ENCODE measurements around the gene CCDC88A. TPM values are rescaled to one million over a fixed set of nuclear protein-coding genes. Genes with fewer than 3 reads are reported as not detected.

The CCDC88A gene
- total RNA-seq, 1 donor from 2014 or later = 21.7 TPM

GRCh38 chr2:55441280-55441892 is 21.7 kb upstream of the CCDC88A start:
- H3K27ac ChIP-seq (replicated peaks) = no peak overlapping the region
- H3K4me1 ChIP-seq = no peaks in the 10 kb centered on the region
- no peaks in the 10 kb centered on the region for H3K27me3 ChIP-seq (ENCODE audit: low read depth)
- H3K4me3 ChIP-seq = no peak overlapping the region
- TF ChIP-seq CTCF (IDR thresholded peaks at IDR 0.05; ENCODE audit: borderline replicate concordance) = no peak
- no peaks in the 10 kb centered on the region for H3K9me3 ChIP-seq (replicated peaks)
- DNase-seq = no peak
- intact Hi-C loops (cut with micrococcal nuclease) = no loop called here
- no peaks in the 10 kb centered on the region for H3K36me3 ChIP-seq

DNA sequence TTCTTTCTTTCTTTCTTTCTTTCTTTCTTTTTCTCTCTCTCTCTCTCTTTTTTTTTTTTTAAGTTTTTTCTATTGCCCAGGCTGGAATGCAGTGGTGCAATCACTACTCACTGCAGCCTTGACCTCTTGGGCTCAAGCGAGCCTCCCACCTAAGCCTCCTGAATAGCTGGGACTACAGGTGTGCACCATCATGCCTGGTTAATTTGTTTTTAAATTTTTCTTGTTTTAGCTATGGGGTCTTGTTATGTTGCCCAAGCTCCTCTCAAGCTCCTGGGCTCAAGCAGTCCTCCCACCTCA is 19.4 kb upstream of the CCDC88A start:
- DNase-seq = no peak
- Histone ChIP-seq H3K9me3 (replicated peaks) (no peaks in the 10 kb centered on the region), H3K27ac (replicated peaks) (no peak overlapping the region), H3K36me3 (no peaks in the 10 kb centered on the region), H3K27me3 (ENCODE audit: low read depth) (no peaks in the 10 kb centered on the region), H3K4me1 (no peaks in the 10 kb centered on the region), H3K4me3 (no peak overlapping the region)
- no peak for TF ChIP-seq CTCF (IDR thresholded peaks at IDR 0.05; ENCODE audit: borderline replicate concordance)
- intact Hi-C loops (cut with micrococcal nuclease) = no loop called here

- H3K27me3 ChIP-seq (ENCODE audit: low read depth) = no peaks in the 10 kb centered on the region
- TF ChIP-seq CTCF (IDR thresholded peaks at IDR 0.05; ENCODE audit: borderline replicate concordance) = no peak
Observed at GRCh38 chr2:55438391-55439100, 18.9 kb upstream of the CCDC88A start.

DNA sequence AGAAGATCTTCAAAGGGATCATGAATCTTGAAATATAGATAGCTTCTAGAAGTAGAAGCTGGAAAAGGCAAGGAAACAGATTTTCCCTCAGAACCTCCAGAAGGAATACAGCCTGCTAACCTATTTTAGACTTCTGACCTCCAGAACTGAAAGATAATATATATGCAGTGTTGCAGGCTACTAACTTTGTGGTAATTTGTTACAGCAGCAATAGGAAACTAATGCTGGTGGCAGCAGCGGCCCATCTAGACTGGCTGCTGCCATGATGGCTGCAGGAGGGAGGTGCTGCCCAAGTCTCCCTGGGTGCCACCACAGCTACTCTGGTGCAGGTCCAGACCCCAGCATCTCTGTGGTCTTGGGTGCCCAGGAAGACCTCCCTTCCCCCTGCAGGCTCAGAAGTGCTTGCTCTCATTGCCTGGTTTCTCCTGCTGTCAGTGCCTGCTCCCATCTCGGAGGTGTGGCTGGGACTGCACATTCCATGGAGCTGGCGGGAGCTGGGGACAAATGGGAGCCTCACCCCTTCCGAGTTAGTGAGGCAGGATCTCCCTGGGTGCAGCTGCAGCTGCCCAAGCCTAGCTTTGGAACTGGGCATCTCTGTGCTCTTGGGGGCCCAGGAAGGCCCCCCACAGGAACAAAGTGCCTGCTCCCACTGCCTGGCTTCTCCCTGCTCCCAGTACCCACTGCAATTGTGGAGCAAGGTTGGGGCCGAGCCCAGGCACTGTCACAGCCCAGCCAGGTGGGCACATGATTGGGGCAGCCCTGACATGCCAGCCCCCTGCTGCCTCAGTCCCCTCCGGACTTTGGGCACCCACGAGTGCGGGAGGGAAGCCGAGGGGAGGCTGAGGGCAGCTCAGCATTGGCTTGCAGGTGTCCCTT is 18.1 kb upstream of the CCDC88A start:
- no peaks in the 10 kb centered on the region for H3K4me1 ChIP-seq
- H3K27ac ChIP-seq (replicated peaks) = no peak overlapping the region
- no peaks in the 10 kb centered on the region for H3K27me3 ChIP-seq (ENCODE audit: low read depth)
- TF ChIP-seq CTCF (IDR thresholded peaks at IDR 0.05; ENCODE audit: borderline replicate concordance) = no peak
- H3K4me3 ChIP-seq = no peak overlapping the region
- H3K36me3 ChIP-seq = no peaks in the 10 kb centered on the region
- intact Hi-C loops (cut with micrococcal nuclease) = no loop called here
- DNase-seq = no peak
- no peaks in the 10 kb centered on the region for H3K9me3 ChIP-seq (replicated peaks)

More at GRCh38 chr2:55438391-55439100, 18.9 kb upstream of the CCDC88A start:
- H3K4me1 ChIP-seq = no peaks in the 10 kb centered on the region
- H3K27ac ChIP-seq (replicated peaks) = no peak overlapping the region
- H3K4me3 ChIP-seq = no peak overlapping the region
- intact Hi-C loops (cut with micrococcal nuclease) = no loop called here
- DNase-seq = no peak
- no peaks in the 10 kb centered on the region for H3K9me3 ChIP-seq (replicated peaks)
- H3K36me3 ChIP-seq = no peaks in the 10 kb centered on the region

DNA sequence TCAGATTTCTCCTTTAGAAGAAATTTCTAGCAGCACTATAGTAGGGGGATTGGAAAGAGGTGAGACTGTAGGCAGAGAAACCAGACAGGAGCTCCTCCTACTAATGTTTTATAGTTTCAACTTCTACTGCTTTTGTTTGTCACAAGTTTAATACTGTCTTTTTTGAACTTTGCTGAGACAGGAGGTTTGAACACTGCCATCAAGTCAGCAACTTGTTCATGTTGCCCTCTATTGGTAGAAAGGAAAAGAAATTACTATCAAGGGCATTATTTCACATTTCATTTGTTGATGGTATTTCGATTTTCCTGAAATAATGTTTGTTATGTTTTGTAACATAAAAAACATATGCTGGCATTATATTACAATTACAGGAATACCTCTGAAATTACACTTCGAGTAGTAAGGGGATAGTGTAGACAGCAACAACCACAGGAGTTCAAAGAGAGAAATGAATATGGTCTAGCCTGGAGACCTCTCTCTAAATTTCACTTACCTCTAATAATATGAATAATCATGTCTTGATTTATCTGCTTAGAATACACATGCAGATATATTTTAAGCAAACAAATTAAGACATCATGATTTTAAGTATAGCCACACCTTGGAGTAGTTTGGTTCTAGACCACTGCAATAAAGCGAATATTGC is 12.4 kb upstream of the CCDC88A start:
- Histone ChIP-seq H3K27me3 (ENCODE audit: low read depth) (no peaks in the 10 kb centered on the region), H3K4me1 (peaks cover 2% of the 10 kb centered on the region), H3K9me3 (replicated peaks) (no peaks in the 10 kb centered on the region), H3K27ac (replicated peaks) (no peak overlapping the region), H3K36me3 (no peaks in the 10 kb centered on the region), H3K4me3 (no peak overlapping the region)
- TF ChIP-seq CTCF (IDR thresholded peaks at IDR 0.05; ENCODE audit: borderline replicate concordance) = peak; percentile 71
- intact Hi-C loops (cut with micrococcal nuclease) = no loop called here
- no peak for DNase-seq

Measured in left ventricle myocardium inferior (tissue), 1 donor.